ENCODE results near the gene DNAJC1. TPM values are rescaled to one million over a fixed set of nuclear protein-coding genes. Genes with fewer than 3 reads are reported as not detected.

Gene DNAJC1
- total RNA-seq, 1 experiment from 2014 or later, result 12.9 TPM

DNA sequence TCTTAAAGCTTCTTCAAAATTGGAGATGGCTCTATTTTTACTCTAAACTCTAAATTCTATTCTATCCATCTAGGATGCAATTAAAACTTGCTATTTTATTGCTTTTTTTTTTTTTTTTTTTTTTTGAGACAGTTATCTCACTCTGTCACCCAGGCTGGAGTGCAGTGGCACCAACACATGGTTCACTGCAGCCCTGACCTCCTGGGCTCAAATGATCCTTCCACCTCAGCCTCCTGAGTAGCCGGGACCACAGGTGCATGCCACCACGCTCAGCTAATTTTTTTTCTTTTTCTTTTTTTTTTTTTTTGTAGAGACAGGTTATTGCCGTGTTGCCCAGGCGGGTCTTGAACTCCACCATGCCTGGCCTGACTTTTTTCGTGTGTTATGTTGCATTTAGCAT is 41.2 kb downstream of the DNAJC1 start:
- CTCF ChIA-PET, result no interaction called here
- in situ Hi-C loops (cut with HindIII; ENCODE audit: low pct_unique_long_range_greater_than_20kb, low sequenced_read_pairs), result no loop called here
- no peak overlapping the region for H3K4me3 ChIP-seq (ENCODE audit: low read depth in 2 of 2, low read length in 2 of 2)

DNA sequence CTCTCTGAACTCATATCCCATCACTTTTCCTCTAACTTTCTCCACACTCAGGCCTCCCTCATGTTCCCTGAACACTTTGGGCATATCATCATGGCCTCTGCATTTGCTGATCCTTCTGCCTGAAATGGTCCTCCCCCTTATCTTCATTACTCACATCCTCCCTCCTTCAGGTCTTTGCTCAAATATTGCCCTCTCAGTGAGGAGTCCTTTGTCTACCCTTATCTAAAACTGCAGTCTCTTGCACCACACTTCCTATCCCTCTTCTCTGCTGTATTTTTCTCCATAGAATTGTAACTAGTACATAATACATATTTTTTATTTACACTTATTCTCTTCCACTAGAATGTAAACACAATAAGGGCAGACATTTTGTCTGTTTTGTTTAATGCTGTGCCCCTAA is 41.7 kb downstream of the DNAJC1 start:
- DNase-seq (ENCODE audit: low read depth, low spot score) (no peak), ATAC-seq (no peak)
- no peaks in the 10 kb centered on the region for H3K9me3 ChIP-seq (ENCODE audit: control insufficient read depth, insufficient read depth, low read depth, low read length)
- intact Hi-C loops (cut with micrococcal nuclease; ENCODE audit: unreplicated experiment) (no loop called here), in situ Hi-C loops (cut with HindIII; ENCODE audit: low pct_unique_long_range_greater_than_20kb, low sequenced_read_pairs) (no loop called here)
- H3K4me3 ChIP-seq (ENCODE audit: low read depth in 2 of 2, low read length in 2 of 2), result no peak overlapping the region
- no peaks in the 10 kb centered on the region for H3K27me3 ChIP-seq (ENCODE audit: control insufficient read depth, insufficient read depth, low read length)
- ChIA-PET CTCF (no interaction called here), POLR2A (no interaction called here)
- TF ChIP-seq POLR2AphosphoS5 (IDR thresholded peaks at IDR 0.05; ENCODE audit: low read depth, low read length), result no peak
- TF ChIP-seq, protein P1, sequence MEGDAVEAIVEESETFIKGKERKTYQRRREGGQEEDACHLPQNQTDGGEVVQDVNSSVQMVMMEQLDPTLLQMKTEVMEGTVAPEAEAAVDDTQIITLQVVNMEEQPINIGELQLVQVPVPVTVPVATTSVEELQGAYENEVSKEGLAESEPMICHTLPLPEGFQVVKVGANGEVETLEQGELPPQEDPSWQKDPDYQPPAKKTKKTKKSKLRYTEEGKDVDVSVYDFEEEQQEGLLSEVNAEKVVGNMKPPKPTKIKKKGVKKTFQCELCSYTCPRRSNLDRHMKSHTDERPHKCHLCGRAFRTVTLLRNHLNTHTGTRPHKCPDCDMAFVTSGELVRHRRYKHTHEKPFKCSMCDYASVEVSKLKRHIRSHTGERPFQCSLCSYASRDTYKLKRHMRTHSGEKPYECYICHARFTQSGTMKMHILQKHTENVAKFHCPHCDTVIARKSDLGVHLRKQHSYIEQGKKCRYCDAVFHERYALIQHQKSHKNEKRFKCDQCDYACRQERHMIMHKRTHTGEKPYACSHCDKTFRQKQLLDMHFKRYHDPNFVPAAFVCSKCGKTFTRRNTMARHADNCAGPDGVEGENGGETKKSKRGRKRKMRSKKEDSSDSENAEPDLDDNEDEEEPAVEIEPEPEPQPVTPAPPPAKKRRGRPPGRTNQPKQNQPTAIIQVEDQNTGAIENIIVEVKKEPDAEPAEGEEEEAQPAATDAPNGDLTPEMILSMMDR (IDR thresholded peaks at IDR 0.05), result no peak
- TF ChIP-seq TCF7L2 (IDR thresholded peaks at IDR 0.05; ENCODE audit: low read depth, low read length), result no peak
- TF ChIP-seq SIN3A (IDR thresholded peaks at IDR 0.05; ENCODE audit: borderline replicate concordance, insufficient read depth, low read depth, low read length), result no peak
- TF ChIP-seq, protein P2, sequence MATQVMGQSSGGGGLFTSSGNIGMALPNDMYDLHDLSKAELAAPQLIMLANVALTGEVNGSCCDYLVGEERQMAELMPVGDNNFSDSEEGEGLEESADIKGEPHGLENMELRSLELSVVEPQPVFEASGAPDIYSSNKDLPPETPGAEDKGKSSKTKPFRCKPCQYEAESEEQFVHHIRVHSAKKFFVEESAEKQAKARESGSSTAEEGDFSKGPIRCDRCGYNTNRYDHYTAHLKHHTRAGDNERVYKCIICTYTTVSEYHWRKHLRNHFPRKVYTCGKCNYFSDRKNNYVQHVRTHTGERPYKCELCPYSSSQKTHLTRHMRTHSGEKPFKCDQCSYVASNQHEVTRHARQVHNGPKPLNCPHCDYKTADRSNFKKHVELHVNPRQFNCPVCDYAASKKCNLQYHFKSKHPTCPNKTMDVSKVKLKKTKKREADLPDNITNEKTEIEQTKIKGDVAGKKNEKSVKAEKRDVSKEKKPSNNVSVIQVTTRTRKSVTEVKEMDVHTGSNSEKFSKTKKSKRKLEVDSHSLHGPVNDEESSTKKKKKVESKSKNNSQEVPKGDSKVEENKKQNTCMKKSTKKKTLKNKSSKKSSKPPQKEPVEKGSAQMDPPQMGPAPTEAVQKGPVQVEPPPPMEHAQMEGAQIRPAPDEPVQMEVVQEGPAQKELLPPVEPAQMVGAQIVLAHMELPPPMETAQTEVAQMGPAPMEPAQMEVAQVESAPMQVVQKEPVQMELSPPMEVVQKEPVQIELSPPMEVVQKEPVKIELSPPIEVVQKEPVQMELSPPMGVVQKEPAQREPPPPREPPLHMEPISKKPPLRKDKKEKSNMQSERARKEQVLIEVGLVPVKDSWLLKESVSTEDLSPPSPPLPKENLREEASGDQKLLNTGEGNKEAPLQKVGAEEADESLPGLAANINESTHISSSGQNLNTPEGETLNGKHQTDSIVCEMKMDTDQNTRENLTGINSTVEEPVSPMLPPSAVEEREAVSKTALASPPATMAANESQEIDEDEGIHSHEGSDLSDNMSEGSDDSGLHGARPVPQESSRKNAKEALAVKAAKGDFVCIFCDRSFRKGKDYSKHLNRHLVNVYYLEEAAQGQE (IDR thresholded peaks at IDR 0.05; ENCODE audit: insufficient read depth in 1 of 2, low read depth in 2 of 2, low read length in 1 of 2), result no peak
- no peak overlapping the region for H3K27ac ChIP-seq (ENCODE audit: low read length)
- no peaks in the 10 kb centered on the region for H3K4me1 ChIP-seq (ENCODE audit: control insufficient read depth, insufficient read depth, low read length)
- BruUV-seq (replicated peaks), result no TSS peak
- H3K36me3 ChIP-seq (ENCODE audit: control insufficient read depth, insufficient read depth, low read length), result no peaks in the 10 kb centered on the region

More for the DNA sequence above, 41.2 kb downstream of the DNAJC1 start:
- Histone ChIP-seq H3K27me3 (ENCODE audit: control insufficient read depth, insufficient read depth, low read length) (no peaks in the 10 kb centered on the region), H3K36me3 (ENCODE audit: control insufficient read depth, insufficient read depth, low read length) (no peaks in the 10 kb centered on the region), H3K9me3 (ENCODE audit: control insufficient read depth, insufficient read depth, low read depth, low read length) (no peaks in the 10 kb centered on the region), H3K27ac (ENCODE audit: low read length) (no peak overlapping the region), H3K4me1 (ENCODE audit: control insufficient read depth, insufficient read depth, low read length) (no peaks in the 10 kb centered on the region)
- ATAC-seq (no peak), DNase-seq (ENCODE audit: low read depth, low spot score) (no peak)
- no TSS peak for BruUV-seq (replicated peaks)
- POLR2A ChIA-PET, result no interaction called here
- TF ChIP-seq, protein P2 (IDR thresholded peaks at IDR 0.05; ENCODE audit: insufficient read depth in 1 of 2, low read depth in 2 of 2, low read length in 1 of 2), result no peak
- intact Hi-C loops (cut with micrococcal nuclease; ENCODE audit: unreplicated experiment), result no loop called here

Measured in Panc1 (cell line).